Measurements from ENCODE around the gene SPATA32. TPM values are rescaled to one million over a fixed set of nuclear protein-coding genes. Genes with fewer than 3 reads are reported as not detected.
A peak's percentile ranks its signal among the peaks of the same experiment; 100 is the strongest.

The SPATA32 gene
- total RNA-seq, 1 experiment from 2014 or later = 0.81 TPM

GRCh38 chr17:45282683-45283644, 21.1 kb upstream of the SPATA32 start:
- no peak overlapping the region for H2BK5ac ChIP-seq (ENCODE audit: insufficient read length, low read length)
- H3K79me1 ChIP-seq (ENCODE audit: insufficient read depth, low read depth, low read length, poor library complexity, severe bottlenecking) = no peaks in the 10 kb centered on the region
- no peak overlapping the region for H4K5ac ChIP-seq (ENCODE audit: insufficient read length, low read depth, low read length)
- no peak overlapping the region for H2BK20ac ChIP-seq (ENCODE audit: low read depth, low read length, poor library complexity, severe bottlenecking)
- no peak overlapping the region for H2BK15ac ChIP-seq (ENCODE audit: low read depth, low read length)
- Mint-ChIP-seq H3K27me3 (ENCODE audit: low read depth) (no peaks in the 10 kb centered on the region), H3K9me3 (no peaks in the 10 kb centered on the region), H3K27ac (peak overlapping the region in 1 of 3 experiments; percentile 81; a peak in 2 of 7 replicates), H3K36me3 (ENCODE audit: insufficient read depth in 1 of 3, low read depth in 3 of 3) (peaks cover 9 to 60% (median 43%) of the 10 kb centered on the region in 3 experiments; a peak in 6 of 7 replicates), H3K4me3 (no peak overlapping the region), H3K4me1 (peaks cover 0 to under 1% of the 10 kb centered on the region in 2 experiments; a peak in 1 of 4 replicates)
- H3T11ph ChIP-seq (ENCODE audit: low read length) = no peak overlapping the region
- H4K8ac ChIP-seq (replicated peaks; ENCODE audit: insufficient read length, low read depth, low read length) = no peak overlapping the region
- H3K56ac ChIP-seq (ENCODE audit: insufficient read length, low read depth, low read length) = no peak overlapping the region
- no peak overlapping the region for H2AFZ ChIP-seq (ENCODE audit: low read length)
- no CpG with 5 or more reads among the region's 21 CpGs for WGBS (ENCODE audit: extremely low coverage, insufficient read length, low lambda C conversion rate)
- no peaks in the 10 kb centered on the region for H3K27me3 ChIP-seq (ENCODE audit: insufficient read depth, low read length)
- H3K23ac ChIP-seq (ENCODE audit: insufficient read length, low read depth, low read length) = no peak overlapping the region
- no peaks in the 10 kb centered on the region for H4K20me1 ChIP-seq (ENCODE audit: control insufficient read depth, insufficient read depth, insufficient read length)
- H3K9me3 ChIP-seq (ENCODE audit: control insufficient read depth, low read depth, low read length) = no peaks in the 10 kb centered on the region
- no peak overlapping the region for H2AK5ac ChIP-seq (ENCODE audit: insufficient read length, low read length)
- H3K79me2 ChIP-seq (ENCODE audit: insufficient read depth, low read length) = no peaks in the 10 kb centered on the region
- no peak for DNase-seq
- H3K4me2 ChIP-seq (ENCODE audit: insufficient read depth, insufficient read length, low read length) = no peak overlapping the region
- no peak for TF ChIP-seq CTCF (conservative IDR thresholded peaks at IDR 0.05)
- no peak overlapping the region for H3K27ac ChIP-seq (ENCODE audit: insufficient read length, low read depth, low read length)
- no peak overlapping the region for H3K4ac ChIP-seq (ENCODE audit: low read depth, low read length)
- no peak overlapping the region for H3K9ac ChIP-seq (ENCODE audit: extremely low read depth, insufficient read length, low read length)
- H3K23me2 ChIP-seq (ENCODE audit: insufficient read length, low read depth, low read length, poor library complexity, severe bottlenecking) = no peaks in the 10 kb centered on the region
- no peak overlapping the region for H4K91ac ChIP-seq (ENCODE audit: insufficient read length, low read depth, low read length)
- H2BK120ac ChIP-seq (ENCODE audit: low read depth, low read length, poor library complexity, severe bottlenecking) = no peak overlapping the region
- H3K18ac ChIP-seq (ENCODE audit: insufficient read length, low read depth, low read length) = no peak overlapping the region
- no peak overlapping the region for H2BK12ac ChIP-seq (ENCODE audit: insufficient read length, low read depth, low read length)
- H3K4me1 ChIP-seq (ENCODE audit: insufficient read depth, low read length) = no peaks in the 10 kb centered on the region
- no peak overlapping the region for H3K14ac ChIP-seq (ENCODE audit: insufficient read depth, low read length)
